GM19240 (cell line): Measurements from ENCODE around the gene GPR84.
A peak's percentile ranks its signal among the peaks of the same experiment; 100 is the strongest.

Experiments
- DNase-seq: peaks from one replicate; pipeline ENCODE4 v3.0.0; 2011; ENCODE audit warnings: low spot score; ENCODE audit not compliant: insufficient read length

Gene GPR84

DNA sequence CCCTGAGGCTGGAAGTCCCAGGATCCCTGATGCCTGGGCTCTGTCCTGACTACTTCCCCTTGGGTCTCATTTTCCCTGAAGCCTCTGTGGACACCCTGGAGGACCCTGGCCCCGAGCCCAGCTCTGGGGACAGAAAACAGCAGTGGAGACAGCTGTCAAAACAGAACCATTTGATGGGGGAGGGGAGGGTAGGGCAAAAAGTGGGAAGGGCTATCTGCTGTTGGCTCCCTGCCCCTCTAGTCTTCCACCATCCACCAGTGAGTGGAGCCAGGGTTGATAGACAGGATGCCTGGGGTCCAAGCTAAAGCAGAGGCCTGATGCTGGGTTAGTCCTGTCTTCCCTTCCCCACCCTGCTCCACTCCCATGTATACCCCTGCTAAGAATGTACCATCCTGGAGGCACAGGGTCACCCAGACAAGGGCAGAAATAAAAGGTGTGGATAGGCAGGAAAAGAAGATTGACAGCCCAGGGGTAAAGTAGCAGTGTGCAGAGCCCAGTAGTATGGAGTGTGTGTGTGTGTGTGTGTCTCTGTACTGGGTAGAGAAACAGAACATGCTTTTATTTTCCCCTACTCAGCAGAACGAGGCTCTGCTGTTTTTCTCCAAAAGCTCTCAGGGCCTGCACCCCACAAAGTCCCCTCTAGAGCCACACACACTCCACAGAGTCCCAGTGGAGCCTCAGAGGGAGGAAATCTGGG lies 10.4 kb upstream of the GPR84 start:
- no peak for DNase-seq

DNA sequence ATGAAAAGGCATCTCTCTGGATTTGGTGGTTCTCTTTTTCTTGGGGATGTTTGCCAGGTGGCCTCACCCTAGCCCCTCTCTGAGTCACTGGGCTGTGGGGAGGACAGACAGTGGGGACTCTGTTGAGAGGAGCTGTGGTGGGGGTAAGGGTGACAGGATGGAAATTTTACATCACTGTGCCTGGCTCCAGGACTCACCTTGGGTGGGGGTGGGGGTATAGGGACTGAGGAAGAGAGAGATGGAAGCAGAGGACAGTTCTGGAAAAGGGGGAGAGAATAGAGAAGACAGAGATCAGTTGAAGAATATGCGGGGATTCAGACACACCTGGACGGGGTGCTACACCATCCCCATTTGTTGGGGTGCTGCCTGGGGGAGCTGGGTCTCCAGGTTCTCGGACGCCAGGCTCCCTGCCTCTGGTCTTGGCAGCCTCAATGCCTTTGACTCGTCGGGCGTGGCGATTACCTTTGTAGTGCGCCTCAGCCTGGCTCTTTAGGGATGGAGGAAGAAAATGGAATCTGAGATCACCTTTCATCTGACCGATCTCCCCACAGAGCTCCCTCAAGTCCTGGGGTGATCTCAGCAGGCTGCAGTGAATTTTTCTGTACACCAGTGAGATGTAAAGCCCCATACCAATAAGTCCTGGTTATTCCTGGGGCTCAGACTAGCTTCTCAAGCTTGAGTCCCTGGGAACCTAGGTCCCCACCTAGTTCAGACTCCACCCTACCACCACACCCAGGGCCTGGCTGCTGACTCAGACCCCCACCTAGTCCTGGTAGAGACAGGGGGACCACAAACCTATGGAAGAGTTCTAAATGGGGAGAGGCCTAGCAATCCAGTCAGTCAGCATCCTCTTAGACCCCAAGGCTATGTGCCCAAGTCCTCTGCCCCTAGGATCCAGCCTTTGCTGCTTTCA lies 9.6 kb upstream of the GPR84 start:
- DNase-seq: no peak

DNA sequence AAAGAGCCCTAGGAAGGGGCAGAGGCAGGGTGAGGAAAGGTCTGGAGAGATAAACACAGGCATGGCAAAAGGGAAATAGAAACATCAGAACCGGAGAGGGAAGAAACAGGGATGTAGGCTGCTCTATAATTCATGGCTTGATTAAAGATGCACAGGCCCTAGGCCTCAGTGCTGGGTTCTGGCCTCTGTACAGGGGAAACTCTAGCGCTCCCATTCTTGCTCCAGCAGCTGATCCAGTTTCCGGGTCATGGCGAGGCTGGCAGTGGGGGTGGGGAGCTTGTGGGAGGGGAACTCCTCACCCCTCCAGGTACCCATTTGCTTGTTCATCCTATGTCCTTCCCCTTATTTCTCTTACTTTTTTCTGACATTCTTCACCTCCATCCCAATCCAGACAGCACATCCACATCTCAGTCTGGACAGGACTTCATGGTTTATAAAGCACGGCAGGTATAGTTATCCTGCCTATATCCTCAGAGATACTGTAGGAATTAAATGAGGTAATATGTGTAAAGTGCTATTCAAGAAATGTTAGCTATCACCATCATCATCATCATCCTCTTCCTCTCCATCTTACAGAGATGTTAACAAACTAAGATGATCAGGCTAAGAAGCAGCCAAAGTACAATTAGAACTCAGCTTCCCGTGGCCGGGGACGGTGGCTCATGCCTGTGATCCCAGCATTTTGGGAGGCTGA lies 8.0 kb upstream of the GPR84 start:
- DNase-seq: no peak

DNA sequence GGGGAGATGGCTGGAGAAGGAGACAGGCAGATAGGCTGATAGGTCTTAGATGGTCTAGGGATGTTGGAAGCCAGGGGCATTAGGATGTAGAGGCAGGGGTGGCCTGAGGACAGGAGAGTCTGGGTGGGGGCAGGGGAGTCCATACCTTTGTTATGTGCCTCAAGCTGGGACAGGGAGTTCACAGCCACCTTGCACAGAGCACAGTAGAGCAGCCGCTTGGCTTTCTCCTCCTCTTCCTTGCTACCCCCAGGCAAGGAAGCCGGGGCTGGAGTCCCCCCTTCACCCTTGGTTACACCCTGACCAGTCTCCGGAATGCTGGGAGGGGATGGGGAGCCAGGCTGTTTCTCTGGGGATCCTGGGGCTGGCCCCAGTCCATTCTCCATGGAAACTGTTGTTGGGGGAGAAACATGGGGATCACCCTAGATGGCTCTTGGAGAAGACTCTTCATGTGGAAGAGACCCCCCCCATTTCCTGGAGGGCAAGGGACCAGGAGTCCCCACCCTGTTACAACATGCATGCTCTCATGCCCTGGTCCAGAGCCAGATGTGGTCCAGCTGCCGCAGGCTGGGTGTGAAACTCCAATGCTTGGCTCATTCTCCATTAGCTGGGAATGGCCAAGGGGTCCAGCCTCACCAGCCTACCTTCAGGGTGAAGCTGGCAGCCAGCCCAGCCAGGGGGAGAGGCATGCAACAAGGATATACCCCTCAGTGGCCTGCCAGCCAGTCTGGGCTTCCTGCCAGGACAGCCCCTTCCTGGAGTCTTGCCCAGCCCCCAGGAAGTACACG lies 7.2 kb upstream of the GPR84 start:
- no peak for DNase-seq

DNA sequence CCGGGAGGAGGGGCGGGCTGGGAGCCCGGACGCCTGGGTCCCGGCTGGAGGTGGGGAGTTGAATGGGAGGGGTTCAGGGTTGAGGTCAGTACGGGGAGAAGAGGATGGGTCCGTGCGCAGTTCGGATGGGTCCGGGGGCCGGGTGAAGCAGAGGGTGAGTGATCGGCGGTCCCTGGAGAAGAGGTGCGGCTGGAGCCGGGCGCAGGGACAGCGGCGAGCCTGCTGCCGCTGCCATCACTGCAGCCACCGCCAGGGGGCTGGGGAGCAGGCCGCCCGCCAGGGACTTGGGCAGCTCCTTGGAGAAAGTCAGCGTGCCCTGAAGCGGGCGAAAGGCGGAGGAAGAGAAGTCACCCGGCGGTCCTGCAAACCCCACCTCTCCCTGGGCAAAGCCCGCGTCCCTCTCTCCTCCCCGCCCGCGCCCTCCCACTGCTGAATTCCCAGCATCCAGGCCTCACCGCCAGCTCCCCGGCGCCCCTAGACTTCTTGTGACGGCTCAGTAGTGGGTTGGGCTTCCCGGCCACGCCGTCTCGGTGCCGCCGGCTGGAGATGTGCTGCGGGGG lies 6.0 kb upstream of the GPR84 start:
- DNase-seq: no peak

DNA sequence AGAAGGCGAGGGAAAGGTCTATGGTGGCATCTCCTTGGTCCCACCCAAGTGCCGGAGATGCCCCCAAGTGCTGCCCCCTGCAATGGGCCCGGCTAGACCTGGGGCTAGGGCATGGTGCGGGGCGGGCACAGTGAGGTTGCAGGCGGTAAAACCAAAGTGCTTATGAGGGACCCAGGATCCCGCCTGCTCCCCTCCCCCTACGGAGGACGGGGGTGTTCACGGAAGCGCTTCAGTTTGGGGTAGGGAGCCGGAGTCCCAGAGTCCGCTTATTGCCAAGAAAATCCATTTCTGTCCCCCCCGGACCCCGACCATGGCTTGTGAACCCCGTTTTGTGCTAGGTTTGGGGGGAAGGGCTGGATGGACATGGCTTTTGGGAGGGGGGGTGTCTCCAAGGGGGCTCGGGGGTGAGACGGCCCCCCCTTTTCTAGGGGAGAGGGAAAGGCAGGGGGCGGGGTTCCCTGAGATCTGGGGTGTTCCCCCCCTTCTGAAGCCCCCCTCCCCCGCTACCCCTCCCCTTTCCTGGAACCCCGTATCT lies 5.4 kb upstream of the GPR84 start:
- no peak for DNase-seq

DNA sequence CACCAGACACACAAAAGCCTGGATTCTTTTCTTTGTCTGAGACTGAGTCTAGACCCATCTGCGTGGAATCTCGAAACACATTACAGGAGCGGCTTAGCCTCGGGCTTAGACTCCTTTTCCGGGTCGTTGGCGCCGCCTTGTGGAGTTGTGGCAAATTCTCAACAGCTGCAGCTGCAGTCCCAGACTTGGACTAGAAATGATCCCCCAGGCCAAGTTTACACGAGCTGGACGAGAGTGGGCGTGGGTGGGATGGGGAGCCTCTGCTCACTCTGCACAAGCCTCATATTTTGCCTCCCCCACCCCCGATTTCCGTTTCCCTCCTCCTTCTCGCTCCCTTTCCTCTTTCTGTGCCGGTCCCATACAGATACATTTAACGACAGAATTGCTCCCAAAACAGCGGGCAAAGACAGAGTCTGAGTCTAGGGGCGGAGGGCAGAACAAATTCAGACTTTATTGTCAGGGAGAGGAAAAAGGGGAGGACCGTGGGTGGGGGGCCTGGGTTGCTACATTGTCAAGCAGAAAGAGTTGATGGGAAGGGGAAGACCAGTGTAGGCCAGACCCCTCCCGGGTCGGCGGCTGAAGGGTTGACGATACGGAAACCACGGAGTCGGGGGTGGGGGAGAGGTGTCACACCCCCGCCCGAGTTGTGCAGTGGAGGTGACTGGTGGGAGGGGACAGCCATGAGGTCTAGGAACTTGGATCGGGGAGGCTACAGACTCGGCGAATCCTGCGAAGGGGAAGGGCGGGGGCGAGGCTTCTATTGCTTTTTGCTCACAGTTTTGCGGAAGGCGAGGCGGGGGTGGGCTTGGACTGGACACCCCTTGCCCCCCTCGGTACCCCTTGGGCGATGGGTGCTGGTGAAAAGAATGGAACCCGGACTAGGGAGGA lies 4.7 kb upstream of the GPR84 start:
- peak; percentile 64 for DNase-seq

DNA sequence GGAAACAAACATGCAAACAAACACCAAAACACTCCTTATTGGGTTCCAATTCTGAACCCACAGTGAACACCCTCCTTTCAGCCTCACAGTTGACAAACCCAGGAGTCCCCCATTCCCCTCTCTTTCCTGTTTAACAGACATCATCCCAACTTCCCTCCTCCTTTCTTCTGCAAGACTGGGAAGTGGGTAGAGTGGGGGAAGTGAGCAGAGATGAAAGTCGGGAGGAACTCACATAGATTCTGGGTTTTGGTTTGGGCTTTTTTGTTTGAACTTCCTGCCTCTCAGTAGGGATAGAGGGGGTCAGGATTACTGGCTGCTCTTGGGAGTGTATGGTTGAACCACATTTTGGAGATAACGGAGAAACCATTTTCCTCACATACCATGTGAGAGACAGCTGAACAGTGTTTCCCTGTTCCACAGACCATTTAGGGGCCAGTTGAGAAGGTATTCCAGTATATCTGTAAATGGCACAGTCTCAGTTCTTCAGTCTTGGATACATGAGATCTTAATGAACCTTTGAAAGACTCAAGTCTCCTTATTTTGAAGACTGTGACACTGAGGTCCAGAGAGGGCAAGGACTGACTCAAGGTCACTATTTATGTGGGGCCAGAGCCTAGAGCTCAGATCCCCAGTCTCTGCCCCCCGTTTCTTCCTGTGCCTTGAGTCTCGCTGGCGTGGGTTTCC lies 3.9 kb upstream of the GPR84 start:
- DNase-seq: no peak

DNA sequence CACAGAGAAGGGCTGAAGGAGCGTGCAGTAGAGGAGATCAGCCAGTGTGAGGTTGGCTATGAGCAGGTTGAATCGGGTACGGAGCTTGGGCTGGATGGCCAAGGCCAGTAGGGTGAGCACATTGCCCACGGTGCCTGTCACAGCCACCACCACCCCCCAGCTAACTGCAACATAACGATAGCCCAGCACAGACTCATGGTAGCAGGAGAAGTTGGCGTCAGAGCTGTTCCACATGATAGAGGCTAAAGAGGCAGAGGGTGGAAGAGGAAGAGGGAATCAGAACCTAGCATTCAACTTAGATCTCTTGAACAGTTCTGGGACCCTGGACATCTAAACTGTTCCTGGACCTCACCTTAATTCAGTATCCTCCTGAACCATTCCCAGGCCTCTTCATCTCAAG lies 668 bp downstream of the GPR84 start:
- no peak for DNase-seq

DNA sequence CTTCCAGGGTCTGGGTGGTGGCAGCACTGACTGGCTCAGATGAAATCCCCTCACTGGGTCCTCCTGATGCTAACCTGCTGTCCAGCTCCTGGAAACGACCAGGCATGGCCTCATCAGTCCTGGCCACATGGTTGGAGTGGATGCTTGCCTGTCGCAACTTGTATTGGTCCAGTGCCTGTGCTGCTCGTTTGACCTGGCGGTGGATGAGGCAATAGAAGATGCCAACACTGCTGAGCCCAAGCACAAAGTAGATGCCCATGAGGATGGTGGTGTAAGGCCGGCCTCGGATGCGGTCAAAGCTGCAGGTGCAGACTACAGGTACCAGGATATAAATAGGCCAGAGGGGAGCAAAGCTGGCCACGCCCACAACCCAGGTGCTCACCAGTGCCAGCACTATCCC lies 1.2 kb downstream of the GPR84 start:
- no peak for DNase-seq

DNA sequence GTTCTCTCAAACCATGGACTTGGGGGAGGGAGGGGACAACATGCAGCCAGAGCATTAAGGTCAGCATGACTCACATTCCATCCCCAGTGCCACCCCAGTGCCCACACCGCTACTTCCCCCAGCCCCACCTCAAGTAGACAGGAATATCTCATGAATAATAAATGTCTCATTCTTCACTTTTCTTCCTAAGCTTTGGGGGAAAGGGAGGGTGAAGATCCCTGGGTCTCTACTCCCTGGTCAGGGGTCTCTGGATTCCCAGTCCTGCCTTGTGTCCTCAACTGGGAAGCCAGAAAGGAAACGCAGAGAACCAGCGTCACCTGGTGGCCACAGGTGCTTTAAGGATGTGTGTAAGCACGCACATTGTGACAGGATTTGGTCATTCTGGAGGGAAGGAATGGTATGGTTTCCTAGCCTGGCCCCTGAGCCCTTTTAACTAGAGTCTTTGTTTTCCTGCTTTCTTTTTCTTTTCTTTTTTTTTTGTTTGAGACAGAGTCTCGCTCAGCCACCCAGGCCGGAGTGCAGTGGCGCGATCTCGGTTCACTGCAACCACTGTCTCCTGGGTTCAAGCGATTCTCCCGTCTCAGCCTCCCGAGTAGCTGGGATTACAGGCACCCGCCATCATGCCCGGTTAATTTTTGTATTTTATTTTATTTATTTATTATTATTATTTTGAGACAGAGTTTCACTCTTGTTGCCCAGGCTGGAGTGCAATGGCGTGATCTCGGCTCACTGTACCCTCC lies 3.4 kb downstream of the GPR84 start:
- DNase-seq: no peak

DNA sequence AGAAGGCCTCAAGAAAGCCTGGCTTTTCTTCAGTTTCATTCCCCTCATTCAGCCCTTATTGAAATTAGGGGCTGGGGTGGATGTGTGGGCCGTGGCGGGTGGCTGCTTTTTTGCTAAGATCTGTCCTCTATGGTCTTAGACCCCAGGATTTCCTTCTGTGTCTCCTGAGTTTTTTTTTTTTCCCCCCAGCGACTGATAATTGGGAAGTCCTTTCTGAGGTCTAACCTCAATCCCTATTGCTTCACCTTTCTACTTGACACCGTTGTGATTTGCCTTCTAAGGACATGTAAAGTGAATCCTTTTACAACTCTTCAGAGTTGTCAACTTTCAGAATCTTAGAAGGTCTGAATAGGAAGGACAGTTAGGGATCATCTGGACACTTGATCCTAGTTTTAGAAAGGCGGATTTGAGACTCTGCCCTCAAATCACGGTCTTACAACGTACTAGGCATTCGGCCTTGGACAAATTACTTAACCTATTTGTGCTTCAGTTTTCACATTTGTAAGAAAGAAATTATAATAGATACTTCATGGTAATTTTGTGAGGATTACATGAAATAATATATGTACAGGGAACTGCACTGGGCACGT lies 4.4 kb downstream of the GPR84 start:
- DNase-seq: no peak

DNA sequence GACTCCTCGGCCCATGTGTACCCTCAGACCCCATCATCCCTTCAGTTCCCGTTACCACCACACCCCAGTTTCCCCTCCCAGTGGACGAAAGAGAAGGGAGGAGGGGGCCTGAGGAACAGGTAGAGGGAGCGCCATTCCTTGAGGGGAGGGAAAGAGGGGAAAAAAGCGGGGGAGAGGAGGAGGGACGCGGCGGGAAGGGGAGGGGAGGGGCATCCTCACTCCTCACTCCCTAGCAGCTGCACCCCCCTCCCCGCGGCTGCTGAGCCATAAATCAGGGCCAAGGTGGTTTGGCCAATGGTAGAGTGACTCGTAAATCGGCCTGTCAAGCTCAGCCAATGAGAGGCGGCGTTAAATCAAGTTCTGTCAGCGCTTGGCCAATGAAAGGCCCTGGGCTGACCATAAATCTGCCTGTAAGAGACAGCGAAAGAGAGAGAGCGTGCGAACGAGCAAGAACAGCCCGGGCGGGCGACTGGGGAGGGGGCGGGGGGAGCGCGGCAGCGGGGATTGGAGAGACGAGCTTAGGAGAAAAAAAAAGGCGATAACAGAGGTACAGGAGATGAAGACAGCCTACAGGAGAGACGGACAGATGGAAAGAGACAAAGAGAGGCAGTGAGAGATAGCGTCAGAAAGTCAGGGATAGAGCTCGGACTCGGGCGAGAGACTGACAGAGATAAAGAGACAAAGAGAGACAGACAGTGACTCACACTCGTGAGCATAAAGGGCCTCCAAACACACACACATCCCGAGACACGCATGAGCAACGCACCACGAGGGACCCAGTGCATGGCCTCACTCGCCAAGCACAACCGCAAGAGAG lies 5.1 kb downstream of the GPR84 start:
- DNase-seq: peak; percentile 96

DNA sequence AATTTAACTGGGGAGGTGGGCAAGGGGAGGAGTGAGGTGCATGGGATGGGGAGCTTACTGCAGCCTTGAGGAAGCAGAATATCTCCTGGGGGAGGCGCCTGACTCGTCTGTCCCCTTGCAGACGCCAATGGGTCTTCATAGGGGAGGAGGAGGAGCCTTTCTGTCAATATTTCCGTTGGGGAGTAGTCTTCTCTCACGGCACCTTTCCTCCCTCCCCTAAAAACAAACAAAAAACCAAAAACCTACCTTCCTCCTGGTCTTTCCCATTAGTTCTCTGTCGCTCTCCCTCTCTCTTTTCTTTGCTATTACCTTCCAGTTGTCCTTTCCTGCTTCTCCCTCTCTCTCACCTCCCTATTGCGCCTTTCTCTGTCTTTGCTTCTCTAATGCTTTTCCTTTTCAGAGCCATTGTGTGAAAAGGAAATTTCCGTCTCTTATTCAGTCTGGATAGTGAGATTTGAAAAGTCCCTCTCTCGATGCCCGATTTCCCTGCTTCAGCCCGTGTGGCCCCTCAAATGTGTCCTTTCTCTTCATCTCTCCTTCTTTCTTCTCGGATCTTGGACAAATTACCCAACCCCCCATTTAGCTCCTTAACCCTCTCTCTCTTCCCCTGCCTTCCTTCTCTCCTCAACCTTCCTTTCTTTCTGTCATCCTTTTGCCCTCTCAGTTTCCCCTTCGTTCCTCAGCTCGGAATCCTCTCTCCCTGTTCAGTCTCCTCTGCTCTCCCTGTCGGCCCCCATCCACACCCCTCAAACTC lies 5.9 kb downstream of the GPR84 start:
- DNase-seq: peak; percentile 64

DNA sequence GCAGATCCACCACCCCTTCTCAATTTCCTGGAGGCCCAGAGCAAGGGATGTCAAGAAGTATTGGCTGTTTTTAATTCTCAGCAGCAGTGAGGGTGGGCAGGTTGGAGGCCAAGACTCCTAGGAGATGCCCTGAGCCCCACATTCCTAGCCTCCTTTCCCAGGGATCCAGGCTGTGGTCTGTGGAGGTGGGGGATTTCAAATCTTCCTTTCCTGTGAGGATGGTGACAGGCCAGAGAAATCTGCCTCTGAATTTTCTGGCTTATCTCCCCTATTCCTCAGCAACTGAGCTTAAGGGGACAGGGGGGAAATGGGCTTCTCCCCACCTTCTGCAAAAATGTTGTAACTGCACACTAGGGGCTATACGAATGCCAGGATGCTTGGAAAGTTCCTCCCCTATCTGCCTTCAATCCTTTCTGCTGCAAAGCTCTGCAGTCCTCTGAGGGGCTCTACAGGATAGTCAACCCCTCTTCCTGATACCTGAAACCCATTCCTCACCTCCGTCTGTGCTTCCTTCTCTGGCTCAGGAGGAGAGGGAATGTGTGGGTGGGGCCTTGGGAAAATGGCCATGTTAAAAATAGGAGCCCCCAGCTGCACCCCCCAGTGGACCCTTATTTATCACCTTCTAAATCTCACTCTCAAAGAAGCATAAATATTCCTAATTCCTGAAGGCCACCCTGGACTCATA lies 6.6 kb downstream of the GPR84 start:
- DNase-seq: no peak

DNA sequence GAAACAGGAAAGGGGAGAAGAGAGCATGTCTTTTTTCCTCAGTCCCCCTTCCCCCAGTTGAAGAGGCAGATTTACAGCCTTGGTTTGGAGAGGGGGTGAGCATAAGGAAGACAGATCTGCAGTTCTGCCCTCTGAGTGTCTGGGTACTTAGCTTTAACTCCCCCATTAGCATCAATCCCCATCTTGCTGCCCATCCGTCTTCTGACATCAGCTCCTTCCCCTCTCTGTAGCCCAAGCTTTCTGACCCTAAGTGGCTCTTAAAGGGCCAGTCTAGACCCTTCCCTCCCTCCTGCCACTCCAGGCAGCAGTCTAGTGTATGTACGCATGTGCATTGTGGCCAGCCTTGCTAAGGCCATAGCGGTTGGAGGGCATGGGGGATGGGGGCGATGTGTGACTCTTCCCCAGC lies 7.3 kb downstream of the GPR84 start:
- no peak for DNase-seq
